CD4-positive, alpha-beta T cell (primary cell): ENCODE measurements around the gene ADGRA1. TPM values are rescaled to one million over a fixed set of nuclear protein-coding genes. Genes with fewer than 3 reads are reported as not detected.

Experiments
- ATAC-seq: fragments of 200-7000 bp; cut with Tn5 transposase; one replicate; pipeline ENCODE4 v1.10.0; 2022; ENCODE audit warnings: mild to moderate bottlenecking; ENCODE audit not compliant: poor library complexity
- CTCF ChIA-PET: fragments of 350-600 bp; sonication (Branson Sonifier 250); formaldehyde crosslinking; loops from one replicate; lab custom pipeline; 2021; ENCODE audit warnings: antibody characterized with exemption, inconsistent platforms; lab: Charles Lee
- POLR2A ChIA-PET: fragments of 350-600 bp; sonication (Branson Sonifier 250); formaldehyde crosslinking; loops from one replicate; lab custom pipeline; 2021; ENCODE audit warnings: antibody characterized with exemption, inconsistent platforms; lab: Charles Lee
- DNase-seq, 14 experiments: peaks; one replicate each; pipeline ENCODE4 v3.0.0-alpha.2; 2013 to 2020; ENCODE audit warnings: mixed read lengths in 2 of 14
- H3K27ac ChIP-seq, 2 donors: one replicate each; pipeline versions ENCODE4 v1.5.1 to v1.7.0; 2013; ENCODE audit warnings: low read length in 2 of 2, low read depth in 1 of 2, mild to moderate bottlenecking in 1 of 2
- H3K27me3 ChIP-seq, 2 experiments: 1 replicate in 1 of 2; 2 replicates in 1 of 2; pipeline versions ENCODE4 v1.6.1 to v1.7.0; 2013; ENCODE audit warnings: low read length in 2 of 2, control low read depth in 1 of 2, mild to moderate bottlenecking in 1 of 2, moderate library complexity in 1 of 2; ENCODE audit not compliant: insufficient read depth in 2 of 2, control insufficient read depth in 1 of 2
- H3K36me3 ChIP-seq: one replicate; pipeline ENCODE4 v1.6.1; 2013; ENCODE audit warnings: low read length, control low read depth; ENCODE audit not compliant: insufficient read depth
- H3K4me1 ChIP-seq: one replicate; pipeline ENCODE4 v1.6.1; 2013; ENCODE audit warnings: low read length, control low read depth; ENCODE audit not compliant: insufficient read depth
- H3K4me3 ChIP-seq: one replicate; pipeline ENCODE4 v1.5.1; 2013; ENCODE audit warnings: mild to moderate bottlenecking, low read length, moderate library complexity
- H3K9me3 ChIP-seq, 2 experiments: 1 replicate in 1 of 2; 2 replicates in 1 of 2; pipeline versions ENCODE4 v1.6.1 to v1.7.0; 2013; ENCODE audit warnings: low read length in 2 of 2, mild to moderate bottlenecking in 2 of 2, control low read depth in 1 of 2, moderate library complexity in 1 of 2; ENCODE audit not compliant: control insufficient read depth in 1 of 2, insufficient read depth in 1 of 2
- H3K27ac Mint-ChIP-seq: one replicate; pipeline ENCODE4 v1.8.0; 2020; ENCODE audit warnings: mixed read lengths
- H3K27me3 Mint-ChIP-seq: one replicate; pipeline ENCODE4 v1.8.0; 2021; ENCODE audit warnings: mixed read lengths
- H3K36me3 Mint-ChIP-seq: one replicate; pipeline ENCODE4 v1.8.0; 2021; ENCODE audit warnings: low read depth, mixed read lengths
- H3K4me1 Mint-ChIP-seq: one replicate; pipeline ENCODE4 v1.8.0; 2021; ENCODE audit warnings: low read depth, mixed read lengths
- H3K4me3 Mint-ChIP-seq: one replicate; pipeline ENCODE4 v1.8.0; 2020; ENCODE audit warnings: mild to moderate bottlenecking, mixed read lengths
- H3K9me3 Mint-ChIP-seq: one replicate; pipeline ENCODE4 v1.8.0; 2020; ENCODE audit warnings: mixed read lengths
- CTCF ChIP-seq: fragments of 200-600 bp; IDR thresholded peaks from one replicate; pipeline ENCODE4 v1.8.0; 2022; ENCODE audit warnings: antibody characterized with exemption, mild to moderate bottlenecking
- intact Hi-C, 2 experiments: fragments of 100-400 bp; cut with DNase I in 1 of 2; cut with micrococcal nuclease in 1 of 2; formaldehyde crosslinking; loops; one replicate each; pipeline versions ENCODE4 v1.15.1 to v1.9.0; 2023 to 2025; cut with DNase I, micrococcal nuclease
- total RNA-seq, 174 experiments: library from RNA in 2 of 174; stranded (reverse) in 2 of 174; gene quantifications; one replicate each; pipeline ENCODE4 v1.2.3 and lab custom pipeline; 2021 to 2026

The ADGRA1 gene
- total RNA-seq, 2 experiments from 2014 or later = not detected

GRCh38 chr10:133087045-133087678, 562 bp upstream of the ADGRA1 start:
- no peaks in the 10 kb centered on the region for H3K4me1 Mint-ChIP-seq
- ATAC-seq (no peak), DNase-seq (no peak)
- no peaks in the 10 kb centered on the region for H3K36me3 Mint-ChIP-seq
- H3K4me3 Mint-ChIP-seq = no peak overlapping the region
- H3K27ac ChIP-seq = no peak overlapping the region
- TF ChIP-seq CTCF = no peak
- H3K27me3 ChIP-seq = peaks cover 13 to 19% of the 10 kb centered on the region in 2 experiments
- peaks cover 26% of the 10 kb centered on the region for H3K27me3 Mint-ChIP-seq
- no peaks in the 10 kb centered on the region for H3K36me3 ChIP-seq
- H3K9me3 ChIP-seq = peaks cover 0 to 27% of the 10 kb centered on the region in 2 experiments
- POLR2A ChIA-PET = no interaction called here
- no peaks in the 10 kb centered on the region for H3K4me1 ChIP-seq
- no peak overlapping the region for H3K4me3 ChIP-seq
- intact Hi-C loops = no loop called here
- H3K9me3 Mint-ChIP-seq = no peaks in the 10 kb centered on the region
- CTCF ChIA-PET = no interaction called here
- no peak overlapping the region for H3K27ac Mint-ChIP-seq

GRCh38 chr10:133088179-133088955, 643 bp downstream of the ADGRA1 start:
- Mint-ChIP-seq H3K4me1 (no peaks in the 10 kb centered on the region), H3K9me3 (no peaks in the 10 kb centered on the region), H3K4me3 (no peak overlapping the region), H3K27ac (no peak overlapping the region), H3K27me3 (peaks cover 26% of the 10 kb centered on the region), H3K36me3 (no peaks in the 10 kb centered on the region)
- Histone ChIP-seq H3K36me3 (no peaks in the 10 kb centered on the region), H3K27me3 (peaks cover 13 to 19% of the 10 kb centered on the region in 2 experiments), H3K4me1 (no peaks in the 10 kb centered on the region), H3K27ac (no peak overlapping the region), H3K4me3 (no peak overlapping the region), H3K9me3 (peaks cover 0 to 25% of the 10 kb centered on the region in 2 experiments)
- ATAC-seq (no peak), DNase-seq (no peak)
- intact Hi-C loops = no loop called here
- POLR2A ChIA-PET = no interaction called here
- TF ChIP-seq CTCF = no peak
- CTCF ChIA-PET = no interaction called here

- H3K27ac ChIP-seq = no peak overlapping the region
- ATAC-seq = no peak
- no peaks in the 10 kb centered on the region for H3K4me1 Mint-ChIP-seq
- peaks cover 26% of the 10 kb centered on the region for H3K27me3 Mint-ChIP-seq
- no peak overlapping the region for H3K27ac Mint-ChIP-seq
- POLR2A ChIA-PET = no interaction called here
- H3K4me1 ChIP-seq = no peaks in the 10 kb centered on the region
- H3K9me3 Mint-ChIP-seq = no peaks in the 10 kb centered on the region
- H3K4me3 Mint-ChIP-seq = no peak overlapping the region
- intact Hi-C loops = no loop called here
- H3K4me3 ChIP-seq = no peak overlapping the region
- CTCF ChIA-PET = no interaction called here
- TF ChIP-seq CTCF = no peak
- DNase-seq = no peak
- no peaks in the 10 kb centered on the region for H3K36me3 ChIP-seq
- peaks cover 13 to 16% of the 10 kb centered on the region in 2 experiments for H3K27me3 ChIP-seq
- no peaks in the 10 kb centered on the region for H3K36me3 Mint-ChIP-seq
- peaks cover 0 to 24% of the 10 kb centered on the region in 2 experiments for H3K9me3 ChIP-seq
These were observed 1.5 kb downstream of the ADGRA1 start for GRCh38 chr10:133088956-133089800.
